Small intestine (tissue), 7 donors: ENCODE results near the gene RBPJL. TPM values are rescaled to one million over a fixed set of nuclear protein-coding genes. Genes with fewer than 3 reads are reported as not detected.

Experiments
- DNase-seq, 2 donors: peaks; one replicate each; pipeline versions ENCODE4 v3.0.0 to v3.0.0-alpha.2; 2013
- FAIRE-seq: peaks from 2 replicates; lab custom pipeline; 2012; peaks lifted over from hg19 to GRCh38; lab: Jason Lieb, UNC
- H3K27ac ChIP-seq, 3 donors: one replicate each; pipeline ENCODE4 v1.5.1; 2013; ENCODE audit warnings: low read length in 2 of 3, mild to moderate bottlenecking in 2 of 3, control low read depth in 1 of 3, inconsistent platforms in 1 of 3, low read depth in 1 of 3, moderate library complexity in 1 of 3
- H3K27me3 ChIP-seq, 3 donors: one replicate each; pipeline ENCODE4 v1.6.1; 2013; ENCODE audit warnings: low read length in 3 of 3, inconsistent platforms in 1 of 3; ENCODE audit not compliant: control insufficient read depth in 3 of 3, insufficient read depth in 3 of 3
- H3K36me3 ChIP-seq, 3 donors: one replicate each; pipeline ENCODE4 v1.6.1; 2013; ENCODE audit warnings: low read length in 3 of 3, inconsistent platforms in 1 of 3, low read depth in 1 of 3, mild to moderate bottlenecking in 1 of 3, moderate library complexity in 1 of 3; ENCODE audit not compliant: control insufficient read depth in 3 of 3, insufficient read depth in 2 of 3
- H3K4me1 ChIP-seq, 3 donors: one replicate each; pipeline ENCODE4 v1.6.1; 2013; ENCODE audit warnings: low read length in 2 of 3, inconsistent platforms in 1 of 3, low read depth in 1 of 3, mild to moderate bottlenecking in 1 of 3, moderate library complexity in 1 of 3; ENCODE audit not compliant: control insufficient read depth in 3 of 3, insufficient read depth in 2 of 3
- H3K4me3 ChIP-seq, 3 donors: one replicate each; pipeline ENCODE4 v1.5.1; 2013; ENCODE audit warnings: low read length in 3 of 3, control low read depth in 1 of 3, inconsistent platforms in 1 of 3, low read depth in 1 of 3, mild to moderate bottlenecking in 1 of 3, moderate library complexity in 1 of 3
- H3K9me3 ChIP-seq, 2 donors: one replicate each; pipeline ENCODE4 v1.6.1; 2013; ENCODE audit warnings: low read depth in 1 of 2, low read length in 1 of 2; ENCODE audit not compliant: control insufficient read depth in 2 of 2, insufficient read depth in 1 of 2
- WGBS, 3 donors: extraction: QIAGEN DNeasy Blood & Tissue Kit; methylation state at CpG; one replicate each; pipeline ENCODE4 v1.1.7; 2013; 5-methylcytosine and 5-hydroxymethylcytosine counted together
- polyA plus RNA-seq, 4 donors: library from polyadenylated mRNA; stranded (reverse) in 3 of 4; unstranded in 1 of 4; fragments of 200-250 nt in 3 of 4; fragments of 120-200 nt in 1 of 4; gene quantifications; one replicate each; pipeline versions ENCODE4 v1.2.1 to v1.2.3, GENCODE V29; 2013
- donor health status: healthy with polysubstance abuse.
- donor health status: control.
- donor health status: control.
- donor health status: Bipolar disorder and iron deficiency.
- donor health status: healthy.

The RBPJL gene
- polyA plus RNA-seq, 4 donors = 0.04 to 1.4 TPM; not detected in 2

- FAIRE-seq (no peak), DNase-seq (peak in 1 of 2 donors; percentile 39)
- Histone ChIP-seq H3K4me3 (no peak overlapping the region), H3K4me1 (peaks cover 0 to 3% (median 0%) of the 10 kb centered on the region in 3 donors), H3K9me3 (peaks cover 0 to 4% of the 10 kb centered on the region in 2 donors), H3K36me3 (no peaks in the 10 kb centered on the region), H3K27me3 (peaks cover 0 to 26% (median 3%) of the 10 kb centered on the region in 3 donors), H3K27ac (no peak overlapping the region)
- WGBS, 3 donors = 70 to 90% (median 75%) methylated on average over 50 to 52 of the region's 52 CpGs
These were observed 8.7 kb upstream of the RBPJL start for GRCh38 chr20:45297786-45298497.

- DNase-seq (no peak), FAIRE-seq (no peak)
- Histone ChIP-seq H3K27ac (no peak overlapping the region), H3K4me1 (no peaks in the 10 kb centered on the region), H3K27me3 (peaks cover 0 to 26% (median 5%) of the 10 kb centered on the region in 3 donors), H3K36me3 (no peaks in the 10 kb centered on the region), H3K4me3 (no peak overlapping the region), H3K9me3 (peaks cover 0 to under 1% of the 10 kb centered on the region in 2 donors)
- WGBS, 3 donors = 86 to 93% (median 89%) methylated on average over 6 of the region's 6 CpGs
These were observed 6.9 kb upstream of the RBPJL start for GRCh38 chr20:45299786-45300185.

GRCh38 chr20:45300961-45301360 is 5.7 kb upstream of the RBPJL start:
- Histone ChIP-seq H3K27ac (no peak overlapping the region), H3K9me3 (no peaks in the 10 kb centered on the region), H3K4me3 (no peak overlapping the region), H3K4me1 (no peaks in the 10 kb centered on the region), H3K27me3 (peaks cover 0 to 35% (median 5%) of the 10 kb centered on the region in 3 donors), H3K36me3 (no peaks in the 10 kb centered on the region)
- 31 to 49% (median 31%) methylated on average over 4 of the region's 4 CpGs for WGBS, 3 donors
- FAIRE-seq (no peak), DNase-seq (peak in 1 of 2 donors; percentile 18)

DNA sequence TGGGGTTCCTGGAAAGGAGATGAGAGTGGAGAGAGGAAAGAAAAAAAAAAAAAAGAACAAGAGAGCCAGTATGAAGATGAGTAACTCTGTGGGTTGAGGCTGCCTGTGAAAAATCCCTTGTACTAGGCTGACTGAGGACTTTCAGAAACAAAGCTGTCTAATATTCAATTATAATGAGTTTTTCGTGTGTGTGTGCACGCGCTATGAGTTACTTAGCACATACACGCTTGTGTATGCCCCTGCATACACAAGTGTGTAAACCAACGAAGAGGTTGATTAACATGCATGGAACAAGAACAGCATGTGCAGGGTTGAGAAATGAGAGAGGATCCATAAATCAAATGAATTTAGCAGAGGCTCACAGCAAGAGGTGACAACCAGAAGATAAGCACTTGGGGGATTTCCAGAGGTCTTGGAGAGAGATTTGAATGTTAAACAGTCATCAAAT is 4.8 kb upstream of the RBPJL start:
- H3K27ac ChIP-seq = no peak overlapping the region
- WGBS, 3 donors = 67 to 77% (median 69%) methylated on average over 5 of the region's 5 CpGs
- H3K4me1 ChIP-seq = no peaks in the 10 kb centered on the region
- no peaks in the 10 kb centered on the region for H3K9me3 ChIP-seq
- FAIRE-seq = no peak
- H3K27me3 ChIP-seq = peaks cover 0 to 40% (median 5%) of the 10 kb centered on the region in 3 donors
- H3K4me3 ChIP-seq = no peak overlapping the region
- DNase-seq = no peak
- H3K36me3 ChIP-seq = no peaks in the 10 kb centered on the region

DNA sequence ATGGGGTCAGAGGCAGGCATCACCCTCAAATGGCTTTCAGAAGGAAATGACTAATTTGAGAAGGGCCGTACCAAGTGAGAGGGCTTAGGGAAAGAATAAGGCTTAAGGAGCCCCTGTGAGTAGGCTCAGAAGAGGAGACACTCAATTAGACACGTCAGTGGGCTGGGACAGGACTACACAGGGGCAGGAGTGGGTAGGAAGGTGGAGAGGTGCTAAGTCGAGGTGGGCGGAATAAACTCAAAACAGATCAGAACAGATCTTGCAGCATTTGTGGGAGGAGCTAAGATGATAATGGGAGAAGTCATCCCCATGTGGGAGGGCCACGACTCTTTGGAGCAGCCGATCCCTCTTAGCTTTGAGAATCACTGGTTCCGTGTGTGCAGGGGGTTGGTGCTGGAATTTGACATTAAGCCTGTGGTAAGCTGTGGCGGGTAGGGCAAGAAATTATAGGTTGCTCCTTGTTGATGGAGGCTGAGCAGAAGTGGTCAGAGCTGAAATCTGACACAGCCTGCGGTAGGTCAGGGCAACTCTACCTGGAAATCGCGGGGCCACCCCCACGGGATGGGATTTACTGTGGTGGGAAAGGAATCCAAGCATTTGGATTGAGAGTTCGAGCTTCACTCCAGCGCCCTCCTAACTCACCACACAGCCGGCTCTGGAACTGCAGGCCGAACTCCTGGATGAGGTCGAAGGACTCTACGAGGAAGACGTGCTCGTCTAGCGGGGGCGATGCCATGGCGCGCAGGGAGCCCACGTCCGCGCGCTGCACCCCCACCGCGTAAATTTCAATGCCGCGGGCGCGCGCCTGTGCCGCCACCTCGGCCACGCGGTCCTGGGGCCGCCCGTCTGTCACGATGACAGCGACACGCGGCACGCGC is 2.8 kb upstream of the RBPJL start:
- 46 to 63% (median 60%) methylated on average over 41 to 47 of the region's 47 CpGs for WGBS, 3 donors
- Histone ChIP-seq H3K4me1 (no peaks in the 10 kb centered on the region), H3K4me3 (no peak overlapping the region), H3K9me3 (no peaks in the 10 kb centered on the region), H3K27me3 (peaks cover 0 to 49% (median 11%) of the 10 kb centered on the region in 3 donors), H3K36me3 (no peaks in the 10 kb centered on the region), H3K27ac (no peak overlapping the region)
- FAIRE-seq (no peak), DNase-seq (no peak)

DNA sequence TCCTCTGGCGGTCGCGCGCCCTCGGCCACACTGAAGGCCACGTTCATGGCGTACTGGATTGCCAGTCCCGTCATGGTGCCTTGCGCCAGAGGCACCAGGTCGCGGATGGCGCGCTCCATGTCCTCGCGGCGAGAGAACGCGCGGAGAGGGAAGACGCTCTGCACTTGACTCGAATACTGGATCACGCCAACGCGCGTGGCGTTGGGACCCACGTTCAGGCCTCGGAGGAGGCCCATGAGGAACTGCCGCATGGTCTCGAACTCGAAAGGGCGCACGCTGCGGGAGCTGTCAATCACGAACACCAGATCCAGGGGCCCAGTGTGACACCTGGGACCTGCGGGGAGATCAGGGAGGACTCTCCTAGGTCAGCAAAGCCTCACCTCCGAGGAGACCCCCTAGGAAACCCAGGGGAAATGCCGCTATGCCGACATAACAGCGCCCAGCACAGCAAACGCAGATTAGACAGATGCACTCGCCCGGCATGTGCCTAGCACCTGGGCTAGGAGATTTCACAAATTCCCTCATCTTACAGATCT is 2.1 kb upstream of the RBPJL start:
- Histone ChIP-seq H3K4me1 (no peaks in the 10 kb centered on the region), H3K4me3 (no peak overlapping the region), H3K36me3 (no peaks in the 10 kb centered on the region), H3K27me3 (peaks cover 0 to 49% (median 15%) of the 10 kb centered on the region in 3 donors), H3K27ac (no peak overlapping the region), H3K9me3 (no peaks in the 10 kb centered on the region)
- FAIRE-seq (no peak), DNase-seq (no peak)
- WGBS, 3 donors = 67 to 86% (median 81%) methylated on average over 43 of the region's 43 CpGs

GRCh38 chr20:45305262-45305661 is 1.4 kb upstream of the RBPJL start:
- Histone ChIP-seq H3K27ac (no peak overlapping the region), H3K4me1 (no peaks in the 10 kb centered on the region), H3K36me3 (no peaks in the 10 kb centered on the region), H3K9me3 (no peaks in the 10 kb centered on the region), H3K27me3 (peaks cover 0 to 49% (median 15%) of the 10 kb centered on the region in 3 donors), H3K4me3 (no peak overlapping the region)
- no peak for FAIRE-seq
- no peak for DNase-seq
- WGBS, 3 donors = 38 to 54% (median 54%) methylated on average over 4 of the region's 4 CpGs

- H3K9me3 ChIP-seq = no peaks in the 10 kb centered on the region
- H3K27ac ChIP-seq = no peak overlapping the region
- H3K4me1 ChIP-seq = no peaks in the 10 kb centered on the region
- H3K36me3 ChIP-seq = no peaks in the 10 kb centered on the region
- 51 to 57% (median 56%) methylated on average over 15 to 16 of the region's 16 CpGs for WGBS, 3 donors
- H3K4me3 ChIP-seq = no peak overlapping the region
- FAIRE-seq (no peak), DNase-seq (no peak)
- H3K27me3 ChIP-seq = peaks cover 0 to 61% (median 19%) of the 10 kb centered on the region in 3 donors
These were observed 518 bp downstream of the RBPJL start for GRCh38 chr20:45307076-45307640.
